IPS-11a (cell line): ENCODE data around the gene ETV7.
"Not testable (repeated sequence)": the region's sequence is repeated elsewhere in the genome, so short reads cannot be mapped to it uniquely, and the experiment has no call there.

Experiments
- H3K4me3 ChIP-seq: one replicate; pipeline ENCODE4 v1.5.1; 2013; ENCODE audit warnings: low read depth, low read length, control low read depth

The ETV7 gene

DNA sequence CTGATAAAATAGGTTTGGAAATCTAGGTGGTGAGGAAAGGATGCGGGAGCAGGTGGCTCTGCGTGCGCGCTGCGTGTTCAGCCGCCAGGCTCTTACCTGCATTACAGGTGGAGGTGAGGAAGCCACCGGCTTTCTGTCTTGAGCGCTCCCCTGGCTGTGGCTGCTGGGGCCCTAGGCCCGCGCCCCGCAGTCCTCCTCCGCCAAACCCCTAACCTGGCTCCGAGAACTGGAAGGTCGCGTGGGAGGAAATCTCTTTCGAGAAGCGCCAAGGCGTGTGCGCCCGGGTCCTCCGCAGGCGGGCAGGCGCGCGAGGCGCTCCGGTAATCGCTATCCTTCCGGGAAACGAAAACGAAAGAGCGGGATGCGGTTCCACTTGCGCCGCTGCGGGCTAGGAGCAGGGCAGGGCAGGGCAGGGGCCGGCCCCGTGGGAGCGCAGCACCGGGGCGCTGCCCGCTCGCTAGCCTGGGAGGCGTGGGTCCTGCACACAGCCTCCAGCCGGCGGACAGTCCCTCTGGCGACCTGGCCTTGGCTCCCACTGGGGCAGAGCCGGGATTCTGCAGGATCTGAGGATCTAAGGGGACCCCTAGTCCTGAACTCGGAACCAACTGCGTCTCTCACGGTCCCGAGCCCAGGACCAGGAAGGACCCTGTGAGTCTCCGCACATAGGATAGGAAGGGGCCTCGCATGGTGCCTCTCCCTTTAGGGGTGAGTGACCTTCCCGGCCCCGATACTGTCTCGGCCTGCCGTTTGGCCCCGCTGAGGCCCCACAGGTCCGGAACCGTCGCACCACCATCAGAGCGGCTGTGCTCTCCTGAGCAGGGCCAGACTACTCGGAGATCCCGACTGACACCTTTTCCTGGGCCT is at the start of gene ETV7:
ETV7 (minus strand) TSS at position 230 of the 864 bp plus-strand sequence; CDS start at position 102, 128 bp downstream.
- peak within 1 kb of the TSS; percentile 56 for H3K4me3 ChIP-seq

DNA sequence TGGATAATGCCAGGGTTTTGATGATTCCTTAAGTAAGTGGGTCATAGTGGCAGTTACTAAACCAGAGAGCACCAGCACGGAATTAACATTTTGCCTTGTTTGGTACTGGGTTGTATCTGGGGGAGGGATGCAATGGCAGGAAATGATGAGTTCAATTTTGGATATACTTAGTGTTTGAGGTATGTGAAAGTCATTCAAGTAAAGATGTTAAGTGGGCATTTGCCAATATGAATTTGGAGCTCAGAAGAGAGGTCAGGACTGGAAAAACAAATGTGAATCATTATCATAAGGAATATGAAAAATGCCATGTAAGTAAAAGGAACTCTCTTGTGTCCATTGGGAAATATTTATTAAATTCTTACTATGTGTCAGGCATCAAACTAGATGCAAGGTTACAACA is 49.0 kb upstream of the ETV7 start:
- H3K4me3 ChIP-seq: no peak overlapping the region

DNA sequence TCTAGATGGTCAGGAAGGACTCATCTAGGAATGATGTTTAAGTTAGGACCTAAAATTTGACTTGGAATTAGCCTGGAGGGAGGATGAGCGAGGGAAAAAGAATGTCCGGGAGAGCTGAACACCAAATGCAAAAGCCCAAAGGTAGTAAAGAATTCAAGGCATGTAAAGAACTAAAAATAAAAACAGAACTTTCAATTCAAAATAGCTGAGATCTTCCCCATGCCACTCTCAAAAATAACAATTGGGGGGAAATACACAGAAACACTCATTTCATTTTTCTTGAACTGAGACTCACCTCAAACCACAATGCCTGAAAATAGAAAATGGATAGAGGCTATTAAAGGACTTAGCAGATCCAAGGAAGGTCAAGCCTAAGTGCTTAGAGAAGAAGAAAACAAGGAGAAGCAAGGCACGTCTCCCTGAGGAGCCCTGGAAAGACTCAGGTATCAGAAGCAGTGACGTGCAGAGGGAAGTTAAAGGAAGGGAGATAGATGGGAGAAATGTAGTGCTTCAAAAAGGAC is 44.7 kb upstream of the ETV7 start:
- H3K4me3 ChIP-seq: no peak overlapping the region

DNA sequence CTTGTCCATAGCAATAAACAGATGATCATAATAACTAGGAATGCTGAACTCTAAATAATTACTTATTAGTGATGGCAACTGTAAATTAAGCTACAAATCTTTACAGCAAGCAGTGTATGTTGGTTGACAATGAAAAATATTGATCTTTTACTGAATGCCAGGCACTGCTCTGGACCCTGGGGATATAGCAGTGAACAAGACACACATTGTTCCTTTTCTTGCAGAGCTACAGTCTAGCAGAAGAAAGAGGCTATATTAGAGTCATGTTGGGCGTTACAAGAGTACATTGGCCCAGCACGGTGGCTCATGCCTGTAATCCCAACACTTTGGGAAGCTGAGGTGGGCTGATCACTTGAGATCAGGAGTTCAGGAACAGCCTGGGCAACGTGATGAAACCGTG is 43.7 kb upstream of the ETV7 start:
- no peak overlapping the region for H3K4me3 ChIP-seq

DNA sequence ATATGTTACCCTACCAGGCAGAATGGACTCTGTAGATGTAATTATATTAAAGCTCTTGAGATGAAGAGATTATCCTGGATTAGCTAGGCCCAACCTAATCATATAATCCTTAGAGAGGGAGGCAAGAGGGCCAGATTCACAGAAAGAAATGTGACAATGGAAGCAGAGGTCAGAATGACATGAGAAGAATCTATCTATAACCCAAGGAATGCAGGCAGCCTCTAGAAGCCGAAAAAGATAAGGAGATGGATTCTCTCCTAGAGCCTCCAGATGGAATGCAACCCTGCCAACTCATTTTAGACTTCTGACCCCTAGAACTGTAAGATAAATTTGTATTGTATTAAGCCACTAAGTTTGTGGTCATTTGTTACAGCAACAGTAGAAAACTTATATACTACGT is 42.9 kb upstream of the ETV7 start:
- no peak overlapping the region for H3K4me3 ChIP-seq

DNA sequence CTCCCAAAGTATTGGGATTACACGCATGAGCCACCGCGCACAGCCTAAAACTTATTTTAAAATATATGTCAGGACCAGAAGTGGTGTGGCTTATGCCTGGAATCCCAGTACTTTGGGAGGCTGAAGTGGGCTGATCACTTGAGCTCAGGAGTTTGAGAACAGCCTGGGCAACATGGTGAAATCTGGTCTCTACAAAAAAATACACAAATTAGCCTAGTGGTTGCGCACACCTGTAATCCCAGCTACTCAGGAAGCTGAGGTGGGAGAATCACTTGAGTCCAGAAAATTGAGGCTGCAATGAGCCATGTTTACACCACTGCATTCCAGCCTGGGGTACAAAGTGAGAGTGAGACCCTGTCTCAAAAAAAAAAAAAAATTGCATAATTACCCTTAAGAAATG is 41.4 kb upstream of the ETV7 start:
- H3K4me3 ChIP-seq: no peak overlapping the region

DNA sequence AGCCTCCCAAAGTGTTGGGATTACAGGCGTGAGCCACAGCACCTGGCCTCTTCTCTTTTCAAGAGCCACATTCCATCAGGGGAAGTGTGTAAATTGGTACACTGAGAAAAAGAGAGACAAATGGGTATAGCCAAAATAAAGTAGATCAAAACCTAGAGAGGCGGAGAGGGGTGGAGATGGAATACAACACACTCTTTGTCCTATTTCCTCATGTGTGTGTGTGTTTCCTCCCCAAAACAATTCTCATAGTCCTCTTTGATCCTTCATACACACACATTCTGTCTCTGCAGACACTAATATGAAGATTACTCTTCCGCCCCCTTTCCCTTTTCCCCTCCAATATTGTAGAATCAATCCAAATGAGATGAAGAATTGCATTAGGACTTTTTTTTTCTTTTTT is 39.2 kb upstream of the ETV7 start:
- H3K4me3 ChIP-seq: no peak overlapping the region

DNA sequence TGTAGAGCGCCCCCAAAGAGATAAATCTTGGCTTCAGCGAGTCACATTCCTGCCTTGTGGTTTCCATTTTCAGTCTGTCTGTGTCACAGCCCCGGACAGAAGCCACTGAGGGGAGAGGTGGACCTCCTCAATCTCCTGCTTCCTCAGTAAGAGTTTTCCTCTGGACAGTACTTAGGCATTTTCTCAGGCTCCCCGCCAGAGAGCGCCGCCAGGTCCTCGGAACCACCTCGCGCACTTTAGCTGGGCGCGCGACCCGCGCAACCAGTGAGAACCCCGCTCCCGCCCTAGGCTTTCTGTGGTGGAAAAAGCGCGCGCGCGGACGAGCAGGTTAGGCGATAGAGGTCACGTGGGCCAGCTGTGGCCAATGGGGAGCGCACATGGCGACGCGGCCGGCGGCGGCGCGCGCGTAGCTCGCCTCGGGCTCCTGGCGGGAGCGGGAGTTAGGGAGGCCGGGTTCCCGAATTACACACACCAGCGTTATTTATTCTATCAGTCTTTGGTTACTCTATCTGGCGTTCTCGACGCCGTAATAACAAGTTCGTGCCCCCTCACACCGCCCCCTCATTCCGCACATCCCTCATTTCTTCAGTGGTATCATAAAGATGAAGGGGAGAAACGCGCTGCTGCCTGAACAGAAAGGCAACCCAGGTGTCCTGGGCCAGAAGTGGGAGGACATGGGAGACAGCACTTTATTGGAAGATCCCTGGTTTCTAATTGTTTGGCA is 35.8 kb upstream of the ETV7 start:
- H3K4me3 ChIP-seq: peak overlapping the region; percentile 59

DNA sequence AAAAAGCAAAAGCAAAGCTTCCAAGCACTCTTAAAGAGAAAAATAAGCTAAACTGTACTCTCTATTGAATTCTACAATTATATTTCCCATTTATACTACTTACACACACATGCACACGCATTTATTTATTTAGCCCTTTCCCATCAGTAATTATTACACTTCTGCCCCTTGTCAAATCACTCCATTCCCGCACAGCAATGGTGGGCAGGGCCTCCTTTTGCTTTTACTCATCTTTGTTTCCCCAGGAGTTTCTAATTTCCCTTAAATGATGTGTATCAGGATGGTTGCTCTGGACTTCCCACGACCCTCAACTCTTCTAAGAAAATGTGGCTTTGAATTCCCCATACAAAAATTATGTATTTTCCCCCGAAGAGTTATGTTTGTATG is 35.2 kb upstream of the ETV7 start:
- no peak overlapping the region for H3K4me3 ChIP-seq

DNA sequence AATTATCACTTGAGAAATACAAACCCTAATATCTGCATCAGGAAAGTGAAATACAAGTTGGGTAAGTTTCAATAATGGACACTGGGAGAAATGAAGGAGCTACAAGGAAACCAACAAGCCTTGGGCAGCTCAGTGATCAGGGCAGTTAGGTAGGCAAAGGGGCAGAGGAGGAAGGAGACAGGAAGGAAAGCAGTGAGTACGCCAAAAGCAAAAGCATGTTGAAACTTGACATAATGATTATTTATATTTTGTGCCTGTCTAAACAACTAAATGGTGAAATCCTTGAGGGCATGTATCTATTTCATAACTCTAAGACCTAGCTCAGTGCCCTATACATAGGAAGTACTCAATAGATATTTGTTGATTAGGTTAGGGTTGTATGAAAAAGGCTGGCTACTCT is 31.8 kb upstream of the ETV7 start:
- H3K4me3 ChIP-seq: no peak overlapping the region

DNA sequence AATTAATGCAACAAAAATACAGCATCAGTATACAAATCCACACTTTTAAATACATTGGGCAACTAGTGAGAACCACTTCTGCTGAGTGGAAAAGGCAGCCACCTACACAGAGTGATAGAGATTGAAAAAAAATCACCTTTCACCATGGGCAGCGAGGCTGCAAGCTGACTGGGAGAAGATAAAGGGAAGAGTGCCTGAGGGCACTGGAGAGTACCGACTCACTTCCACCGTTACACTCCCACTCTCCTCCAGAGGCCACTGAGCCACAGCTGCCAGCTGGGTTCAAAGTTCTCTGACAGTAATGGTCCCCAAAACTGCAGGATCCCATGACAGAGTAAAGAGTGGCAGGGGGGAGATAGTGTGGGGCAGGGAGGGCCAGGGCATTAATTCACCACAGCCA is 31.1 kb upstream of the ETV7 start:
- no peak overlapping the region for H3K4me3 ChIP-seq

DNA sequence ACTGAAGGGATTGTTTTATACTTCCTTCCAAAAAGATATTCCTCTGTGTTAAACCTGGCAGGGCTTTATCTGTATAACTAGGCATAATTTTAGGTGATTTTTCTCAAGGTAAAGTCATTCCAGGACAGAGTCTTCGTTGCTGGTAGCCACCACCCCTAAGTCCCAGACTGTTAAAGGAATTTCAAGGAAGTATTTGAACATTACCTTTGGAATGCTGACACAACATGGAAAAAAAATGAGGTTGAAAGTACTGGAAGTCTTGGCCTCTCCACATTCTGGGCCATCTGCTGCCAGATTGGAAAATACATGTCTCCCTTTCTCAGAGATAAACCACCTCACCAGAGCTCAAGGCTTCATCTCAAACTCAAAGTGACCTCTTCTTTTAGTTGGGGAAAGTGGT is 27.0 kb upstream of the ETV7 start:
- no peak overlapping the region for H3K4me3 ChIP-seq

DNA sequence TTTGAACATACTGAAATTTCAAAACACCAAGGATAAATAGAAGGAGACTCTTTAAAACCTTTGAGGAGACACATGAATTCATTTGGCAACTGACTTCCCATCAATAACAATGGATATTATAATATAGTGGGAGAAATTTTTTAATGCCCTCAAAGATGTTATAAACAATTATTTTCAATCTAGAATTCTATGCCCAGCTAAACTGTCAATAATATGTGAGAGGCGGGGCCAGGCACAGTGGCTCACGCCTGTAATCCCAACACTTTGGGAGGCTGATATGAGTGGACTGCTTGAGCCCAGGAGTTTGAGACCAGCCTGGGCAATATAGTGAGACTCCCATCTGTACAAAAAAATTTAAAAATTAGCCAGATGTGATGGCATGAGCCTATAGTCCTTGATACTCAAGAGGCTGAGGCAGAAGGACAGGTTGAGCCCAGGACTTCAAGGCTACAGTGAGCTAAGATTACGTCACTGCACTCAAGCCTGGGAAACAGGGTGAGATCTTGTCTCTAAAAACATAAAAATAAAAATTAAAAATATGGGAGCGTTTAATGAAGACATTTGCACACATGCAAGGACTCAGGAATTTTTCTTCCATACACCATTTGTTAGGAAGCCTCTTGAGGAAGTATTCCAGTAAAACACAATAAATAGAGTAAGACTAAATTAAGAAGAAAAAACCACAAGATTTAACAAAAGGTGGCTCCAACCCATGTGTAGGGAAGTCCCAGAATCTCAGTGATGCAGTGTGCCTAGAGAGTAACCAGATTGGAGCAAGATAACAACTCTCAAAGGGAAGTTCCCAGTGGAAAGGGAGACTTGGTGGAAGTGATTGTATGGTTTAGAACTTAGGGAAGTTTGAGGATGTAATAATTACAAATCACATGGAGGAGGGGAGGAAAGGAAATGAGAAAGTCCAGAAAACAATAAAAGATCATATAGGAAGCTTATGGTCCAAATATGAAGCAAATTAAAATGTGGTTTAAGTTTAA is 26.3 kb upstream of the ETV7 start:
- H3K4me3 ChIP-seq: no peak overlapping the region

DNA sequence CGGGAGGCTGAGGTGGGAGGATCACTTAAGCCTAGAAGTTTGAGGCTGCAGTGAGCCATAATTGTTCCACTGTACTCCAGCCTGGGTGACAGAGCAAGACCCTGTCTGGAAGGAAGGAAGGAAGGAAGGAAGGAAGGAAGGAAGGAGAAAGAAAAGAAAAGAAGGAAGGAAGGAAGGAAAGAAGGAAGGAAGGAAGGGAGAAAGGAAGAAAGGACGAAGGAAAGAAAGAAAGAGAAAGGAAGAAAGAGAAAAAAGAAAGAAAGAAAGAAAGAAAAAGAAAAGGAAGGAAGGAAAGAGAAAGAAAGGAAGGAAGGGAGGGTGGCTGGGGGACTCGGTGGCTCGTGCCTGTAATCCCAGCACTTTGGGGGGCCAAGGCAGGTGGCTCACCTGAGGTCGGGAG is 22.2 kb upstream of the ETV7 start:
- H3K4me3 ChIP-seq: not testable (repeated sequence)

DNA sequence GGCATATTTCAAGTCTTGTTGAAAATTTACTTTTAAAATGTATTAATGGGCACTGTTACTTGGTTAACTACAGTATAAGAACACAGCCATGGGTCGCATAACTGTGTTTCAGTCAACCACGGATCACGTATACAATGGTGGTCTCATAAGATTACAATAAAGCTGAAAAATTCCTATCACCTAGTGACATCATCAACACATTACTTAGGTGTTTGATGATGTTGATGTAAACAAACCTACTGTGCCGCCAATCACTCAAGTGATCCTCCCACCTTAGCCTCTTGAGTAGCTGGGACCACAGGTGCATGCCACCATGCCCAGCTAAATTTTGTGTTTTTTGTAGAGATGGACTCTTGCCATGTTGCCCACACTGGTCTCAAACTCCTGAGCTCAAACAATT is 16.7 kb upstream of the ETV7 start:
- H3K4me3 ChIP-seq: no peak overlapping the region

DNA sequence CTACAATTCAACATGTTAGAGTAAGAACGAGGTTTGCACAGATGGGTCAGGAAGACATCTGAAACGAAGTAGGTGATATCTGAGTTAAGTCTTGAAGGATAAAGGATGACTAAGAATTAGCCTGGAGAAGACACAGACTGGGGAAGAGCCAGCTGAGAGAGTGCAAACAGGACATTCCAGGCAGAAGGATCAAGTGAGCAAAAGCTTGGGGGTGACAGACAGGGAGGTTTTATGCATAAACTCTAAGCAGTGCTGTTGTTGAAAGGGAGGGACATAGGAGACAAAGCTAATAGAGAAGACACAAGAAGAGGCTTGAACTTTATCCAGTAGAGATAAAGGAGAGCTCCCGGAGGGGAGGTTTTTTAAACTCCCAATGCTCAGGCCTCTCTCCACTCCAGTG is 15.0 kb upstream of the ETV7 start:
- H3K4me3 ChIP-seq: no peak overlapping the region

DNA sequence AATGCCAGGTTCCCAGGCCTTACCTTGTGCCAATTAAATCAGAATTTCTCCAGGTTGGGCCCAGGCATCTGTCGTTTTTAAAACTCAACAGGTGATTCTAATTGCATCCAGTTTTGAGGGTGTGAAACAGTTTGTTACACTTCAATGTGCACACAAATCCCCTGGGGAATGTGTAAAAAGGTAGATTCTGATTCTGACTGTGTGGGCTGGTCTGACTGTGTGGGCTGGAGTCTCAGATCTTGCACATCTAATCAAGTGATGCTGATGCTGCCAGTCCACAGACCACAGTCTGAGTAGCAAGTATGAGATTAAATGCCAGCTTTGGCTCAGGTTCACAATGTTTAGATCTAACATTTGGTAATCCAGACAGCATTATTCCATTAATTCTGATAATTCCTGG is 12.5 kb upstream of the ETV7 start:
- no peak overlapping the region for H3K4me3 ChIP-seq

DNA sequence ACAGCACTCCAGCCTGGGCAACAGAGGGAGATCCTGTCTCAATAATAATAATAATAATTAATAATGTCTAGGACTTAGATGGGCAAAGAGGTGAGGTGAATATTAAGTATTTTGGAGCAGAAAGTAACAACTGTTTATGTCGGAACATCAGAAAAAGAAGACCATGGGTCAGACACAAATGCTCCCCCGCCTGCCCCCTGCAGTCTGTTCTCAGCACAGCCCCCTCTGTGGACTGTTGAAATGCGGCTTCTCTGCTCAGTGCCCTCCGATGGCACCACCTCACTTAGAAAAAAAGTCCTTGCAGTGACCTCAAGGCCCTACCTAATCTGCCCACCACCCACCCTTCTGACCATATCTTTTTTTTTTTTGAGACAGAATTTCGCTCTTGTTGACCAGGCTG is 5.2 kb upstream of the ETV7 start:
- H3K4me3 ChIP-seq: no peak overlapping the region

DNA sequence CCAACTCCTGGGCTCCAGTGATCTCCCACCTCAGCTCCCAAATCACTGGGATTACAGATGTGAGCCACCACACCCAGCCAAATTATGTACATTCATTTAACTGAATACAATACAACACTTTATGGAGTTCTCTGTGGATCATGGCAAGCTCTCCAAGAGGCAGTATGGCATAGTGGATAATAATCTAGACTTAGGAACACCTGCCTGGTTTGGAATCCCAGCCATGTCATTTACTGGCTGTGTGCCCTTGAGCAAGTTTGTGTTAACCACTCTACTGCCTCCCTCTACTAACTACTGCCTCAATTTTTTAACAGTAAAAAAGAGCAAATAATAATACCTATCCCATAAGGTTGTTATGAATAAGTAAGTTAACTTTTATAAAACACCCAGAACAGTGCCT is 1.9 kb upstream of the ETV7 start:
- no peak overlapping the region for H3K4me3 ChIP-seq

DNA sequence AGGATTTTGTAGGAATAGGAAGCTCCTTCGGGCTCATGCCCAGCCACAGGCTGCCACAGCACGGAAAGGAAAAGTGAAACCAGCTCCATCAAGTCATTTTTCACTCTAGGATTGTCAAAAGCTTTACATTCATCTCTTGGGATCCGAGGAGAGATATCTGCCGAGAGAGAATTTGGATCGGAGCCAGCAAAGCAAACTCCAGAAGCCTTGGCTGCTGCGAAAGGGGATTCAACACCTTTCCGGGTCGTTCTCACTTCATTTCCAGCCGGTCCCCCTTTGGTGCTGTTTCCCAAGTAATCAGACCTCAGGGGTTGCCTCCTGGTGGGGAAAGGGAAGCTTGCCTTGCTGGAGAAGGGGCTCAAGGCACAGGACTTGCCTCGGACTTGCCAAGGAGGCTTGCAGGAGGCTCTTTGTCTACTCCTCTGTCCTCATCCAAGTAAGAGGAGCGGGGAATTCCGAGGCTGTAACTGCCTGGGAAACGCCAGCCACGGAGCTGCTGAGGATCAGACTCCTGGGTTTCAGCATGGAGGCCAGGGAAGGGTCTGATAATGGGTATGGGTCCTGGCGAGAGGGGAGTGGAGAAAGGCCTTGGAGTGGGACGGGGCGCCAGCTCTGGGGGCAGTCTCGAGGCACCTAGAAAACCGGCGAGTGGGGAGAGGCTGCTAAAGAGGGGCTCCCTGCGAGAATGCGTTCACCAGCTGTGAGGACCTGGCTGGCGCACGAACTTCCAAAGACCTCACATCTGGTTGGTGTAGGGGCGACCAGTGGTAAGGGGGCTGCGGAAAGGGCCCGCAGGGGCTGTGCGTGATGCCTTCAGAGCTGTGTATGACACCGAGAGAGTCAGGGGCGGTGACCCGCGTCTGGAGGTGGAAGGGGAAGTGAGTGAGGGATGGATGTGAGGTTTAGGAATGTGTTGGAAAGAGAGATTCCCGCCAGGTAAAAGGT is 702 bp downstream of the ETV7 start:
- H3K4me3 ChIP-seq: peak overlapping the region; percentile 56
